ENCODE measurements around the gene FMN2. TPM values are rescaled to one million over a fixed set of nuclear protein-coding genes. Genes with fewer than 3 reads are reported as not detected.

Gene FMN2
- total RNA-seq, 1 donor from 2014 or later = not detected

DNA sequence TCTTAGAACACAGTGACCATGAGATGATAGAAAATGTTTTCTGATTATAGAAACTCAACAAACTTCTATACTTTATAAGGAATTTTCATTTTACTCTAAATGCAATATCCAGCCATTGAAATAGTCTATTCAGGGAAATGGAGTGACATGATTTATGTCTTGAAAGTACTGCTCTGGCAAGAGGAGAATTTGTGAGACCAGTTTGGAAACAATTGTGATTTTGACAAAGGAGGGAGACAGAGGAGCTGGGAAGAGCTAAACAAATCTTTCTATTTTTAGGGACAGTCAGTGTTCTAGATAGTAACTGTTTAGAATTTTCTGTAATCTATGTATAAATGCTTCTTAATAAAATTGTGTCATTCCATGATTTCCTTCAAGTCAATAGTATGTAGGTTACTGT, 252.3 kb downstream of the FMN2 start:
- intact Hi-C loops (cut with micrococcal nuclease) = no loop called here
- no peak overlapping the region for H3K27ac ChIP-seq (replicated peaks)

DNA sequence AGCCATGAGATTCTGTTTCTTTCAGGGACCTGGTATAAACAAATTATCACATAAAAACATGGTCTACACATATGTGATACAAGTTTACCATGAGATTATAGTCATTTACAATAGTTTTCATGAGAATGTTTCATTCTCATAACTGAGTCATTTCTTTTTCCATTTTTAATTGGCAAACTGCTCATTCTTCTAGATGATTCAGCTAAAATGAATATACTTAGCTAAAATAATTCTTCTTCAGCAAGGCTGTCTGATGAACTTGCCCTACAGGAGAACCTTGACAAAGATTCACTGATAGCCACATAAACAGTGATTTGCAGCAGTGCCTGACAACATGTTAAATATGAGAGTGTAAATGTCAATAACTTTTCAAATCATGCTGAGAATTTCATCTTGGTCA, 253.2 kb downstream of the FMN2 start:
- H3K4me1 ChIP-seq = no peaks in the 10 kb centered on the region
- H3K27me3 ChIP-seq (ENCODE audit: low read depth) = no peaks in the 10 kb centered on the region
- H3K36me3 ChIP-seq = no peaks in the 10 kb centered on the region
- no peak overlapping the region for H3K4me3 ChIP-seq
- TF ChIP-seq, protein P1, sequence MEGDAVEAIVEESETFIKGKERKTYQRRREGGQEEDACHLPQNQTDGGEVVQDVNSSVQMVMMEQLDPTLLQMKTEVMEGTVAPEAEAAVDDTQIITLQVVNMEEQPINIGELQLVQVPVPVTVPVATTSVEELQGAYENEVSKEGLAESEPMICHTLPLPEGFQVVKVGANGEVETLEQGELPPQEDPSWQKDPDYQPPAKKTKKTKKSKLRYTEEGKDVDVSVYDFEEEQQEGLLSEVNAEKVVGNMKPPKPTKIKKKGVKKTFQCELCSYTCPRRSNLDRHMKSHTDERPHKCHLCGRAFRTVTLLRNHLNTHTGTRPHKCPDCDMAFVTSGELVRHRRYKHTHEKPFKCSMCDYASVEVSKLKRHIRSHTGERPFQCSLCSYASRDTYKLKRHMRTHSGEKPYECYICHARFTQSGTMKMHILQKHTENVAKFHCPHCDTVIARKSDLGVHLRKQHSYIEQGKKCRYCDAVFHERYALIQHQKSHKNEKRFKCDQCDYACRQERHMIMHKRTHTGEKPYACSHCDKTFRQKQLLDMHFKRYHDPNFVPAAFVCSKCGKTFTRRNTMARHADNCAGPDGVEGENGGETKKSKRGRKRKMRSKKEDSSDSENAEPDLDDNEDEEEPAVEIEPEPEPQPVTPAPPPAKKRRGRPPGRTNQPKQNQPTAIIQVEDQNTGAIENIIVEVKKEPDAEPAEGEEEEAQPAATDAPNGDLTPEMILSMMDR (IDR thresholded peaks at IDR 0.05; ENCODE audit: borderline replicate concordance) = no peak
- DNase-seq = no peak
- no peak overlapping the region for H3K27ac ChIP-seq (replicated peaks)
- intact Hi-C loops (cut with micrococcal nuclease) = no loop called here
- no peaks in the 10 kb centered on the region for H3K9me3 ChIP-seq (replicated peaks)

More for the DNA sequence above, 252.3 kb downstream of the FMN2 start:
- no peak overlapping the region for H3K4me3 ChIP-seq
- TF ChIP-seq, protein P1 (IDR thresholded peaks at IDR 0.05; ENCODE audit: borderline replicate concordance) = no peak
- no peaks in the 10 kb centered on the region for H3K9me3 ChIP-seq (replicated peaks)
- H3K4me1 ChIP-seq = no peaks in the 10 kb centered on the region
- DNase-seq = no peak
- no peaks in the 10 kb centered on the region for H3K36me3 ChIP-seq
- H3K27me3 ChIP-seq (ENCODE audit: low read depth) = no peaks in the 10 kb centered on the region

DNA sequence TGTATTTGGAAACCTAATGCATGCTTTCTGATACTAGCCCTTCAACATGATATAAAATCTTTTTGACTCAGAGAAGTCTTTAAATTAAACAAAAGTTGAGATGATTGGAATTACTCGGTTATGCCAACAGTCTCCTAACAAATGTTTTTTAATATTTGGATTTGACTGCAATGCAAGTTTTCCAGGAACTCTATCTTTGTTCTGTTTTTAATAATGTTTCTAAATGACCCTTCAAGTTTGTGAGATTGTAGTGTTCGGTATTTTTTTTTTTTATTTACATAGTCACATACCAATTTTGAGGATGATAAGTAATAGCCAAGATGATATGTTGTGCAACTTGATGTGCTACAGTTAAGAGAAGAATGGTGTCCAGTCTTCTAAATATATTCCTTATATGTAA, 258.0 kb downstream of the FMN2 start:
- H3K9me3 ChIP-seq (replicated peaks) = peaks cover 8% of the 10 kb centered on the region
- H3K4me1 ChIP-seq = no peaks in the 10 kb centered on the region
- H3K36me3 ChIP-seq = no peaks in the 10 kb centered on the region
- H3K4me3 ChIP-seq = no peak overlapping the region
- no peak overlapping the region for H3K27ac ChIP-seq (replicated peaks)
- no peaks in the 10 kb centered on the region for H3K27me3 ChIP-seq (ENCODE audit: low read depth)
- intact Hi-C loops (cut with micrococcal nuclease) = no loop called here
- no peak for DNase-seq
- TF ChIP-seq, protein P1 (IDR thresholded peaks at IDR 0.05; ENCODE audit: borderline replicate concordance) = no peak

DNA sequence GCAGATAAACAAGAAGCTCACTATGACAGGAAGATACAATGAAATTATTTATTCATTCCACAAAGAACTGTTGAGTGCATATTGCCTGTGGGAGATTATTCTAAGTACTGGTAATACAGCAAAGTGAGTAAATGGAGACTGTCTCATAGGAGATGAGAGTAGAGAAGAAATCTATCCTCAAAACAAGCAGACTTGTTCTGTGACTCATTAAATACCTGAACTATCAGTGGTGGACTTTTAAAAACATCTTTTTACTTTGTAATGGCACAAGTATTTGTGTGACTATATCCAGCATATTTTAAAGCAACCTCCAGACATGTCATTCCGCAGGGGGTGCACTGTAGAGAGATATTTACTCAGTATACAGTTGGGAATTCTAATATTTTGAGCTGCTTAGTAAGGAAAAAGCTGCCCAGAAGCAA, 259.2 kb downstream of the FMN2 start:
- Histone ChIP-seq H3K4me1 (no peaks in the 10 kb centered on the region), H3K9me3 (replicated peaks) (peaks cover 8% of the 10 kb centered on the region), H3K27me3 (ENCODE audit: low read depth) (no peaks in the 10 kb centered on the region), H3K27ac (replicated peaks) (no peak overlapping the region), H3K36me3 (no peaks in the 10 kb centered on the region), H3K4me3 (no peak overlapping the region)
- intact Hi-C loops (cut with micrococcal nuclease) = no loop called here
- TF ChIP-seq, protein P1 (IDR thresholded peaks at IDR 0.05; ENCODE audit: borderline replicate concordance) = no peak
- no peak for DNase-seq

DNA sequence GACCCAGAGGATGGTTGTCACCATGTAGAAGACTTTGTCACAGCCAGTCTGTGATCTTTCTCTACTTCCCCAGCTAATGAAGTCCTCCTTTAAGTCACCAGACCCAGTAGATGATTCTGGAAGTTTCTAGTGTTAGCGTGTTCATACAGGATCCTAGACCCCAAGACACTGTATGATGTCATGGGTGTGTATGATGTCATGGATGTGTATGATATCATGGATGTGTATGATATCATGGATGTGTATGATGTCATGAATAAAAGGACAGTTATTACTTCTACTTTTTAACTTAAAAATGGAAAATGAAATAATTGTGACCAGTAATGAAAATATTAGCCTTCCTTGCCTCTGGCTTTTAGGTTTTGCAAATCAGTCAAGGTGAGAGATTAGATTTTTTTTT, 260.0 kb downstream of the FMN2 start:
- intact Hi-C loops (cut with micrococcal nuclease) = no loop called here
- Histone ChIP-seq H3K9me3 (replicated peaks) (peaks cover 8% of the 10 kb centered on the region), H3K36me3 (no peaks in the 10 kb centered on the region), H3K4me1 (no peaks in the 10 kb centered on the region), H3K27ac (replicated peaks) (no peak overlapping the region), H3K27me3 (ENCODE audit: low read depth) (no peaks in the 10 kb centered on the region), H3K4me3 (no peak overlapping the region)
- DNase-seq = no peak
- TF ChIP-seq, protein P1 (IDR thresholded peaks at IDR 0.05; ENCODE audit: borderline replicate concordance) = no peak

DNA sequence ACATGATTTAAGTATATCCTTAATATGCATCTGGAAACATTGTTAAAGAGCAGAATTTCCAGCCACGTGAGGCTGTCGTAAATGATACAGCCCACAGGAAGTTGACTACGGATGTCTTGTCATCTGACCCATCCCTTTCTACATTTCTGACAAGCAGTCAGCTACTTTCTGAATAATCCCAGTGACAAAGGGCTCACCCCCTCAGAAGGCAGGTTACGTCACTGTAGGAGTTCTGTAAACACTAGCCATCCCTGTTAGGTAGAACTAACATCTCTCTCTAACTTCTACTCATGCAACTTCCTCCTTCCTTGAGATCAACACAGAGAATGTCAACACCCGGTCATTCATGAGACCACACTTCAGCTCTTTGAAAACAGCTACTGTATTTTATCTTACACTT, 261.1 kb downstream of the FMN2 start:
- intact Hi-C loops (cut with micrococcal nuclease) = no loop called here
- Histone ChIP-seq H3K27ac (replicated peaks) (no peak overlapping the region), H3K27me3 (ENCODE audit: low read depth) (no peaks in the 10 kb centered on the region), H3K9me3 (replicated peaks) (peaks cover 8% of the 10 kb centered on the region), H3K4me1 (no peaks in the 10 kb centered on the region), H3K4me3 (no peak overlapping the region), H3K36me3 (no peaks in the 10 kb centered on the region)
- DNase-seq = no peak
- TF ChIP-seq, protein P1 (IDR thresholded peaks at IDR 0.05; ENCODE audit: borderline replicate concordance) = no peak
